GM19397 (cell line): ENCODE measurements around the gene ARHGEF39.

ENCODE experiments used
- ATAC-seq: cut with Tn5 transposase; IDR thresholded peaks from one replicate; pipeline ENCODE4 v1.9.1; 2021; ENCODE audit warnings: mild to moderate bottlenecking, moderate library complexity; ENCODE audit not compliant: unreplicated experiment

Gene ARHGEF39

DNA sequence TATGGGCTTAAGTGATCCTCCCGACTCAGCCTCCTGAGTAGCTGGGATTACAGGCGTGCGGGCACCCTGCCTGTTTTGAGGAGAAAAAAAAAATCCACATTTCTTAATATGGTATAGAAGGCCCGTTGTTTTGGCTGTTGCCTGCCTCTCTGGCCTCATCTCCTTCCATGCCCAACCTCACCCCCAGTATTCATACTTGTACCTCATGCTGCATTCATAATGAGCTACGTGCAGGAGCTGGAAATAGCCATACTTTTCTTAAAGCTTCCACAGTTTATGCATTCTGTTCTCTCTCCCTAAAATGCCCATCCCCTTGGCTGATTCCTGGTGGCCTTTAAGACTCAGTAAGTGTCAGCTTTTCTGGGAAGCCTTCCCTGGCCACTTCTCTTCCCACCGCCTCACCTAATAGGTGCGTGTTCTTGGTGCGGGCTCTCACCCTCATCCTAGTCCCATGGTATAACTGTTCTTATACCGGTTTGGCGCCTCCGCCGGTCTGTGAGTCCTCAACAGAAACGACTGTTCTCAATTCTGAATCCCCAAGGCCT, 26.8 kb upstream of the ARHGEF39 start:
- no peak for ATAC-seq

DNA sequence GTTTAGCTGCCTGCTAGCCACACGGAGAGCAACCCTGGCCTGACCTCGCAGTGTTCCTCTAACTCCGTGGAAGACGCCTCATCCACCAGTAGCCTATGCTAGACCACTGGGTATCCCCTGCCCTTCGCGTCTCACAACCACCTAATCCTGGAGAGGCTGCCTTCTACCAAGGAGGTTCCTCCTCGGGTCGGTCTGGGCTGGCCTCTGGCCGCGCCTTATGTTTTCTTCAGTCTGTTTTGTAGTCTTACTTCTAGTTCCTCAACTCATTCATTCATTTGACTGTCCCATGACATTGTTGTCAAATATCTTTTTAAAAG, 26.3 kb upstream of the ARHGEF39 start:
- no peak for ATAC-seq

DNA sequence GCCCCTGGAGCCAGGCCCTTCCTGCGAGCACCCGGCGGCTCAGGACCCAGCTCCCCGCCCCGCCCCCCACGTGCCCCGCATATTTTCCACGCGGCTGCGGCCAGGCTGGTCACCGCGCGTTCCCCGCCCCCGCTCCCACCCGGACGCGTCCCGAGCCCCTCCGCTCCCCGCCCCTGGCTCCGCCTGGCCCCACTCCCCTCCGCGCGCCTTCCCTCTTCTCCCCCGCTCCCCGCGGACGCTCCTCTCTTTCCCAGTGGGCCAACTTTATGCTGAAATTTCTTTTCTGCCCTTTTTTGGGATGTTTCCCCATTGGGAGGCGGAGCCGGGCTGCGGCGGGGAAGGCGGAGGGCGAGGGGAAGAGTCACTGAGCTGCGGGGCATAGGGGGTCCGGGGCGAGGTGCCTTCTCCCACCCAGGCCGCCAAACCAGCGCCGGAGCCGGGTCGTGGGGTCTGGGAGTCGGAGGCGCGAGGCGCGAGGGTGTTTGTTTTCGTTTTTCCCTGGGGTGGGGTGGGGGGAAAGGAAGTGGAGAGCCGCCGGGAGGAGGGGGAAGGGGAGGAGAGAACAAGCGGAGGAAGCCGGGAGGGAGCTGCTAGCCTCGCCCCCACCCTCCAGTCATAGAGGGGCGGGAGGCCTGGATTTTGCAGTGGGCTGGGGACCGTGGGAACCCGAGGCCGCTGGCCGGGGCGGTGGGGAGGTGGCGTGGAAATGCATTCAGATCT, 25.8 kb upstream of the ARHGEF39 start:
- no peak for ATAC-seq

DNA sequence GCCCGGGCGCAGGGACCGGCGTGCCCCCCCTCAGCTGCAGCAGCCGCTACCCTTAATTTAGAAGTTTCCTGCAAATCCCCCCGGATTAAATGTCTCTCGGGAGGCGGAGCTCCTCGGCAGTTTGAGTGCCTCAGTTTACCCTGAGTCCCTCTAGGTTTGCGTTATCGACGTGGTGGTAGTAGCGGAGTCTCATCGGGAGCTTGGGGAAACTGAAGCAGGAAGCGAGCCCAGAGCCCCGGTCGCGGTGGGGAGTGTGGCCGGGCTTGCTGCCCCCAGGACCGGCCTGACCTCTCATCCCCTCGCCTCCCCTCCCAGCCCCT, 25.3 kb upstream of the ARHGEF39 start:
- ATAC-seq: no peak

DNA sequence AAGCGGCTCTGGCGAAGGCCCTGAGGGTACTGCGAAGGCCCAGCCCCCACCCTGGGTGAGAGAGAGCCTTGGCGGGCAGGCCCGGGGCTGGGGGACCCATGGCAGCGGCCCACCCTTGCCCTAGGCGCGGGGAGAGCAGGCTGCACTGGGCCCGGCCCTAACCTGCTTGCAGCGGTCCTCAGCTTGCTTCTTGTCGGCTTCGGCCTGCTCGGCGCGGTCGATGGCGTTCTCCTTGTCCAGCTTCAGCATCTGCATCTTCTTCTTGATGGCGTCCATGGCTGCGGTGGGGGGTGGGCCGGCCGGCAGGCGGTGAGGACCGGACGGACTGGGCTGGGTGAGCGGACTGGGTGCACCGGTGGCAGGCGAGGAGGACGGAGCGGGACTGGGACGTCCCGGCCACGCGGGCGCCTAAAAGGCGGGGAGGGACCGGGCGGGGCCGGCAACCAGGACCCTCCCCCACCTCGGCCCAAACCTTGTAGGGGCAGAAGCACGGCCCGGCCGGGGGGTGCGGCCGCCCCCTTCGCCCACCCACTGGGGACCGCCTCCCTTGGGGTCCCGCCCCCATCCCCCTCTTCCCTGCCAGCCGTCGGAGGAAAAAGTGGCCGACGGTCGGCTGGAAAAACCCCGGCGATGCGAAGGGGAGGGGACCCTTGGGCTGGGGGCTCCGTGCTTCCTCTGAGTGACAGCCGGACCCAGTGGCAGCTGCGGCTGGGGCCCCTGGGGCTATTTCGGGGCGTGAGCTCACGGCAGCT, 24.7 kb upstream of the ARHGEF39 start, which contains the start of gene TPM2:
TSS of gene TPM2 (minus strand) at position 384 of the 752 bp plus-strand sequence. CDS start at position 276, 108 bp downstream.
- ATAC-seq: no peak

DNA sequence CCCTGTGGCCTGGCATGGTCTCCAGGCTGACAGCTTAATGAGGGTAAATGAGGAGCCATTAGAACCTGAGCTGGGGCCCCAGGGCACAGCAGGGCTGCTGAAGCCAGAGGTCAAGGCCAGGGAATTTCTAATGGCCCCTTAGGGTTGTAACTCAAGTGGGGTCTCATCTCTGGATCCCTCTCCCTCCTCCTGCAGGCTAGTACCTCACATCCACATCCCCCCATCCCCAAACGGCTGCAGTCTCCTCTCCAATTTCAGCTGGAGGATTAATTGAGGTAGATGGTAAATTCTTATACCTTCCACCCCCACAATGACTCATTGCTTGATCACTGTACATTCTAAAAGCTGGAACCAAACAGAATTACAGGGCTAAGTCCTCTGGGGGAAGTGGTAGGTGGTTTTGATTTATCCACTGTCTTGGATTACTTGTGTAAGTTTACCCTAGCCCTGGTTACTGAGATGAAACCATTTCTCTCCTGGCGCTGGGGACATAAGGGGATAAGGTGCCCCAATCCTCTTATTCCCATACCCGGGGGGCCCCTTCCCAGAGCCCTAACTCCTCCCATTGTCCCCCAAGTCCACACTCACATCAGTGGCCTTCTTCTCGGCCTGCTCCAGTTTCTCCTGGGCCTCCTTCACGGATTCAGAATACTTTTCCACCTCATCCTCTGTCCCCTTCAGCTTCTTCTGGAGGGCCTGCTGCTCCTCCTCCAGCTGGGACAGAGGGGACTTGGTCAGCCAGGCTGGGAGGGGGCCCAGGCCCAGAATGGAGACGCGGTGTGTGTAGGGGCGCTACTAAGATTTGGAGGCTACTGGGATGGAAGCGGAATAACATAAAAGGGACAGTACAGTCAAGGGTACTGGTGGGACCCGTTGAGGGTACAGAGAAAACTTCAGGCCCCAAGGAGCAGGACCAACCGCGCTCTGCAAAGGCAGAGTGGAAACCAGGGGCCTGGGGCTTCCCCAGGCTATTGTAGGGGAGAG, 23.9 kb upstream of the ARHGEF39 start:
- no peak for ATAC-seq

DNA sequence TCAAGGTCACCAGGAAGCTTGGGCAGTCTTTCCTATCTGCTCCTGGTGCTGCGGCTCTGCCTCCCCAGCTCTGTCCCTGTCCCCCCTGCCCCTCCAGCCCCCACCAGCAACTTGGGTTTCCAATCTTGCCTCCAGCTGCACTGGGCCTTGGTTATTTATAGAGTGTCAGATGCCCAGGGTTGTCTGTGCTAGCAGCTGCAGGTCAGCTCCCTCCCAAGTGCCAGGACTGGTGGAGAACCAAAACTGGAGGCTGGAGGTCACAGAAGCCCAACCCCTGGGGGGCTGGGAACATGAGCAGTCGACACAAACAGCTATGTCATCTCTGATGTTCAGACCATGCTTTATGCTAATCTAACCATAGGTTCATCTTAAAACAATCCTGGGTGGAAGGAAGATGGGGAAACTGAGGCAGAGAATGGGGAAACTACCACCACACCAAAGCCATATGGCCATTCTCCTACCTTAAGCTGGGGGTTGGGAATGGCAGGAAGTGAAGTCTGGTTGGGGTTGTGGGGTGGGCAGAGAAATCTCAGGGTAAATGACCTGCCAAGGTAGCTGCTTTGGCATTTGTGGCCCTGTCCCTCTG, 23.1 kb upstream of the ARHGEF39 start:
- ATAC-seq: no peak

DNA sequence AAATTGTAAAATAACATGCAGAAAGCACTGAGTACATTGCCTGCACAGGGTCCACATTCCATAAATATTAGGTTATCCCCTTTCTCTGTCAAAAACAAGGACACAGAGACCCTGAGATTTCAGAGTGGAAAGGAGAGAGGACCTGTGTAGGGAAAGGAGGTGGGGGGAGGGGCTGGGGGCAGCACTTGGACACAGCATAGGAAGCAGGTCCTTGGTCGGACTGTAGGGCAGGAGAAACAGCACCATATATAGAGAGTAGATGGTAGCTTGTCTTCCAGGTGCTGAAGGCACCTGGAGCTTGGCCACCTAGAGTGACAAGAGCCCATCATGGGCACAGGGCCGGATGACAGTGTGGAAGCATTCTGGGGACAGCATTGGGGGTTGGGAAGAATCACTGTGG, 22.3 kb upstream of the ARHGEF39 start:
- ATAC-seq: no peak

DNA sequence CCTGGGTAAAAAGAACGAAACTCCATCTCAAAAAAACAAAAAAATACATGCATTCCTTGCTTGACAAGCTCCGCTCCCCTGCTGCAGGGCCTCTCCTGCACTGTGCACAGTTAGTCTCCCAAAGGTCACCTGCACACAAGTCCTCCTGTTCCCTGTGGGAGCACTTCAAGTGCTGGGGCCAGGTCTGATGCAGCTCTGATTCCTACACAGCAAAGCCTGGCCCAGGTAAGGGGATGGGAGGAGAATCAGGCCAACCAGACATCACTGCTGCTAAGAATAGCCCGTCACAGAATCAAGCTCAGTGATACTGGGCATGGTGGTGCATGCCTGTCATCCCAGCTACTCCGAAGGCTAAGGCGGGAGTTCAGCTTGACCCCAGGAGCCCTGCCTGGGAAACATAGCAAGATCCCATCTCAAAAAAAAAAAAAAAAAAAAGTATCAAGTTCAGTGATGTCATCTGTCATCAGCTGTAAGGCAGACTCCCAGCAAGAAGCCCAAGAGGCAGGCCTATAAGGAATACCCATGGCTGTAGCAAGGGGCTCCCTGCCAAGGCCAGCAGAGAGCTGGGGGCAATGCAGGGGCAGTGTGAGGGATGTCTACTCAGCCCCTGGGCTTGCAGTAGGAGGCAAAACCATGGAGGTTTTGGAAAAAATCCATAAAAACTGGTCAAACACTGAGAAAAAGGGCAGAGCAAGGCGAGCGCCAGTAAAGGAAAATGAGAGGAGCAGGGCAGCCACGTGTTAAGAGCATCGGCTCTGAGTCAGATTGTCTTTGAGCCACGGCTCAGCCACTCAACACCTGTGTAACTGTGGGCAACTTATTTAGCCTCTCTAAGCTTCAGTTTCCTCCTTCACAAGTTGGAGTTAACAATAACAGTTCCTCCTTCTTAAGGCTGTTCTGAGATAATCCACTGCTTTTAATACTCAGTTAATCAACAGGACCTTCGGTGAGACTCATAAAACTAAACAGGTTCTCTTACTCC, 21.5 kb upstream of the ARHGEF39 start:
- no peak for ATAC-seq

DNA sequence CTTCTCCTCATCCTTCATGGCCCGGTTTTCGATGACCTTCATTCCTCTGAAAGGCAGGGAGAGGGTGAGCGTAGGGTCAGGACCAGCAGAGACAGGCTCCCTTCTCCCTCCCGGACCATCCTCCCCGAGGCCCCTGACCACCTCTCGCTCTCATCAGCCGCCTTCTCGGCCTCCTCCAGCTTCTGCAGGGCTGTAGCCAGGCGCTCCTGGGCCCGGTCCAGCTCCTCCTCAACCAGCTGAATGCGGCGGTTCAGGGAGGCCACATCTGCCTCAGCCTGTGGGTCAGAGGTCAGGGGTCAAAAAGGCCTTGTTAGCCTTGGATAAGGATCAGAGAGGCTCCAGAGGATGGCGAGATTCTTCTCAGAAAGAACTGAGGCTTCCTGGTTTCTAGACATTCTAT, 20.5 kb upstream of the ARHGEF39 start:
- ATAC-seq: no peak

DNA sequence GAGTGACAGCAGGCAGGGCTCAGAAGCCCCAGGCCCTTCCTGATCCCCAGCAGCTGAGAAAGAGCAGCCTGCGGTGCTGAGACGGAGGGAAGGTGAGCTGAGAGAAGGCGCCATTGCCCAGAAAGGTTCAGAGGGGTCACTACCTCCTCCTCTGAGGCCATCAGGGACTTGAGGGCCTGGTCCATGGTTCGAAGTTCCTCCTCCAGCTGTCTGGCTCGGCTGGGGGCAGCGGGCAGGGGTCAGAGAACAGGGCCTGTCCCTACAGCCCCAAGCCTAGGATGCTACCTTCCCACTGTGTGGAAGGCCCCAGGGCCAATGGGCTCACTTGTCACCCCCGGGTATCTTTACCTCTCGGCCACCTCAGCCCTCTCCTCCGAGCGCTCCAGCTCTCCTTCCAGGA, 19.9 kb upstream of the ARHGEF39 start:
- ATAC-seq: no peak

DNA sequence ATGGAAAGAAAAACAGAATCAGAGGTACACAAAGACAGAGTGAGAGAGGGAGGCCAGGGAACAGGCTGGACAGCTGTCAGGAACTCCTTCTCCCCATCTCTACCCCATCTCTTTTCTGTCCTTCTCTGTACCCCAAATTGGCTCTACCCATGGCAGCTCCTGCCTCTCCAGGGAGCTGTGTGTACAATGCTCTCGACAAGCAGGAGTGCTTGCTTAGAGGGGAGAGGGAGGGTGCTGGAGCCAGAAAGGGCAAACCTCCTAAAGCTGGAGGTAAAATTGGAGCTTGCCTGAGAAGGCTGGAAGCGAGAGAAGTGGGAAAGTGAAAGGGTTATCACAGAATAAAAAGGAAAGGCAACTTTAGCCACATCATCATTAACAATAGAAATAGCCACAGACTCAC, 18.3 kb upstream of the ARHGEF39 start:
- no peak for ATAC-seq

DNA sequence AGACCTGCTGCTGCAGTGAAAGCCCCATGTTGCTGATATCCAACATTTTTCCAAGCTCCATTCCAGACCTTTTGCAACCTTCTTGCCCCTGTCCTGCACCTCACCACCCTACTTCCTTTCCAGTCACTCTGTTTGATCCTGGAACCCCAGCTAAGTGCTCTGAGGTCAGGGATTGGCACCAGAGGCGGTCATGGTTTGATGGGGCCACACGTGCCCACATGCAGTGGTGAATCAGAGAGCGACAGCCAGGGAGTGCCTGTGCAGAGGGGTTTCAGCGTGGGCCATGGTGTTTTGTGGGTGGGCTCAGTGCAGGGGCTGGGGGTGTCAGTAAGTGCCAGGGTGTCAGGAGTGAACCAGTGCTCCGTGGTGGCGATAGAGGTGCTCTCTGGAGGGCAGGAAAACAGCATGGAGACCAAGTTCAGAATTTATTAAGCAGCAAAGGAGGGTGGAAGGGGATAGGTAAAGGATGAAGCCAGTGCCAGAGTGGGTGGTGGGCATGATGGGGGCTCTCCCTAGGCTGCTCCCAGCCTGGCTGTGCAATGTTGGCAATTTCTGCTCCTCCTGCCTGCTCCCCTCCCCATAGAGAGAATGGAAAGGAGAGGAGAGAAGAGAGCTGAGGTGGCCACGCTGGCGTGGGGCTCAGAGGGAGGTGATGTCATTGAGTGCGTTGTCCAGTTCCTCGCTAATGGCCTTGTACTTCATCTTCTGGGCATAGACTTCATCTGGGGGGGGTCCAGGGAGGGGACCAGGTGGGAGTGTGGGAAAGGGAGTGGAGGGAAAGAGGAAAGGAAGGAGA, 17.7 kb upstream of the ARHGEF39 start:
- no peak for ATAC-seq

DNA sequence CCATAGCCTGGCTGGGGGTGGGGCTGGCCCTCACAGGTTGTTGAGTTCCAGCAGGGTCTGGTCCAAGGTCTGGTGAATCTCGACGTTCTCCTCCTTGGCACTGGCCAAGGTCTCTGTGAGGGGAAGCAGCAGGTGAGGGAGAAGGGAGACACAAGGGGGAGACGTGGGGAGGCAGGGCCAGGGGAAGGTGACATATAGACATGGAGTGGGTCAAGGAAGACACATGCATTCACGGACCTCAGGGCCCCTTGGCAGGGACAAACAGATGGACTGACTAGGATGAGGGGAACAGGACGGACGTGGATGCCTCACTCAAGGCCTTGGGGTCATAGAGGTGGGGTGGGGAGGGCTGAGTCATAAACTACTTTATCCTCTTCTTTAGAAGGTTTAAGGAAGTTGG, 17.1 kb upstream of the ARHGEF39 start:
- no peak for ATAC-seq

DNA sequence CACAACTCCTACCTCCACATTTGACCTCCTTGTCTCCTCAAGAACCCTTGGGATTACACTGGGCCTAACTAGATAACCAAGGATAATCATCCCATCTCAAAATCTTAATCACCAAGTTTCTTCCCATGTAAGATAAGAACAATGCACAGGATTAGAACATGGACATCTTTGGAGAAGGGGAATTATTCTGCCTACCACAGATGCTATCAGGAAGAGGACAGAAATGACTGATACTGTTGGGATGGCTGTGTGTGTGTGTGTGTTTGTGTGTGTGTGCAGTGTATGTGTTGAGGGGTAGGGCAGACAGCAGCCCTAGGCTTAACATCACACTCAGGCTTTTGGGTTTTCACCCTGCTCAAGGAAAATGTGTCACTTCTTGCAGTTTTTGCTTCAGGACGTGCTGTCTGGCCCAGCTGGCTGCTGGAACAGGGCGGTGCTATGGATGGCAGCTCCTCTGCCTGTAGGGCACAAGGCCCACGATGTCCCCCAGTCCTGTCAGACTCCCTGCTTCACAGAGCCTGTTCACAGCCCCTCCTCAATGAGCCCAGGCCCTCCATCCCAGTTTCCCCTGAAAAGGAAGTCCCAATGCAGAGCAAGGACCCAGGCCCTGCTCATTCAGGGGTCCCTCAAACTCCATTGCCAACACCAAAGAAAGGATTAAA, 16.5 kb upstream of the ARHGEF39 start:
- no peak for ATAC-seq

DNA sequence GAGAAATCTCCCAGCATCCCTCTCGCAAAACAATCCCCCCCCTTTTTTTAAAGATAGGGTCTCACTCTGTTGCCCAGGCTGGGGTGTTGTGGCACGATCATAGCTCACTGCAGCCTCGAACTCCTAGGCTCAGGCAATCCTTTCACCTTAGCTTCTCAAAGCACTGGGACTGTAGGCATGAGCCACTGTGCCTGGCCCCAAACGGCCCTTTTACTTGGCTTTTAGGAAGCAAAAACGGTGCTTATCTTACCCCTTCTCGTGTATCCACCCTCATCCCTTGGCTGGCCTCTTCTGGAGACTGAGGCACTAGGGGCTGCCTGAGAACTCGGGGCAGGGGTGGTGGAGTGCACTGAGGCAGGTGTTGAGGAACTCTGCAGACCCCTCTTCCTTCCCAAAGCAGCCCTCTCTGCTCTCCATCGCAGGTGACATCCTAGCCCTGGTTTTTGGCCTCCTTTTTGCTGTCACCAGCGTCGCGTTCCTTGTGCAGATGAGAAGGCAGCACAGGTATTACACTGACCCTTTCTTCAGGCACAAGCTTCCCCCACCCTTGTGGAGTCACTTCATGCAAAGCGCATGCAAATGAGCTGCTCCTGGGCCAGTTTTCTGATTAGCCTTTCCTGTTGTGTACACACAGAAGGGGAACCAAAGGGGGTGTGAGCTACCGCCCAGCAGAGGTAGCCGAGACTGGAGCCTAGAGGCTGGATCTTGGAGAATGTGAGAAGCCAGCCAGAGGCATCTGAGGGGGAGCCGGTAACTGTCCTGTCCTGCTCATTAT, 15.5 kb upstream of the ARHGEF39 start:
- no peak for ATAC-seq

DNA sequence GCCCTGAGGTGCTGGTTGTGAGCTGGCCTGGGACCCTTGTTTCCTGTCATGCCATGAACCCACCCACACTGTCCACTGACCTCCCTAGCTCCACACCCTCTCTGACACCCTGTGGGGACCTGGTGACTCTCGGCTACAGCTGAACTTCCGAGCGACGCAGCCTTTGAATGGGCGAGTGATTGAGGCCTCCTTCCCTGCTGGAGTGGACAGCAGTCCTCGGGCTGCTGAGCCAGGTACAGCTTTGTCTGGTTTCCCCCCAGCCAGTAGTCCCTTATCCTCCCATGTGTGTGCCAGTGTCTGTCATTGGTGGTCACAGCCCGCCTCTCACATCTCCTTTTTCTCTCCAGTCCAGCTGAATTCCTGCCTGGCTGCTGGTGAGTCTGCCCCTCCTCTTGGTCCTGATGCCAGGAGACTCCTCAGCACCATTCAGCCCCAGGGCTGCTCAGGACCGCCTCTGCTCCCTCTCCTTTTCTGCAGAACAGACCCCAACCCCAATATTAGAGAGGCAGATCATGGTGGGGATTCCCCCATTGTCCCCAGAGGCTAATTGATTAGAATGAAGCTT, 14.9 kb upstream of the ARHGEF39 start:
- ATAC-seq: no peak
